Kidney (tissue), 14 donors: Measurements from ENCODE around the gene SSH3. TPM values are rescaled to one million over a fixed set of nuclear protein-coding genes. Genes with fewer than 3 reads are reported as not detected.
A peak's percentile ranks its signal among the peaks of the same experiment; 100 is the strongest.

Source experiments
- DNase-seq, 5 donors: peaks; one replicate each; pipeline ENCODE4 v3.0.0-alpha.2; 2013 to 2020
- FAIRE-seq: peaks from 2 replicates; lab custom pipeline; 2012; peaks lifted over from hg19 to GRCh38; lab: Jason Lieb, UNC
- H3K27ac ChIP-seq, 2 donors: one replicate each; pipeline ENCODE4 v1.7.0; 2013; ENCODE audit warnings: low read depth in 2 of 2, low read length in 2 of 2, inconsistent platforms in 1 of 2
- H3K27me3 ChIP-seq: one replicate; pipeline ENCODE4 v1.7.1; 2013; ENCODE audit warnings: low read length, inconsistent platforms; ENCODE audit not compliant: control insufficient read depth, insufficient read depth
- H3K36me3 ChIP-seq, 3 donors: one replicate each; pipeline versions ENCODE4 v1.7.0 to v1.7.1; 2013; ENCODE audit warnings: low read length in 3 of 3, control low read depth in 1 of 3, inconsistent platforms in 1 of 3; ENCODE audit not compliant: insufficient read depth in 3 of 3, control insufficient read depth in 2 of 3
- H3K4me1 ChIP-seq, 3 donors: one replicate each; pipeline versions ENCODE4 v1.7.0 to v1.7.1; 2013; ENCODE audit warnings: low read length in 3 of 3, inconsistent platforms in 1 of 3, low read depth in 1 of 3; ENCODE audit not compliant: control insufficient read depth in 2 of 3, insufficient read depth in 2 of 3
- H3K4me3 ChIP-seq, 3 donors: one replicate each; pipeline versions ENCODE4 v1.7.0 to v1.8.1; 2013; ENCODE audit warnings: low read length in 3 of 3, control low read depth in 1 of 3, inconsistent platforms in 1 of 3
- H3K9ac ChIP-seq, 3 donors: one replicate each; pipeline versions ENCODE4 v1.7.0 to v1.7.1; 2013; ENCODE audit warnings: low read length in 3 of 3, control low read depth in 1 of 3, inconsistent platforms in 1 of 3
- H3K9me3 ChIP-seq, 3 donors: one replicate each; pipeline versions ENCODE4 v1.7.0 to v1.7.1; 2013; ENCODE audit warnings: low read length in 3 of 3, control low read depth in 1 of 3, inconsistent platforms in 1 of 3; ENCODE audit not compliant: control insufficient read depth in 2 of 3, insufficient read depth in 1 of 3
- intact Hi-C: fragments of 100-400 bp; cut with DNase I; formaldehyde crosslinking; loops from one replicate; pipeline ENCODE4 v1.11.1; 2022
- polyA plus RNA-seq: library from polyadenylated mRNA; stranded (reverse); fragments of 350-450 nt; fragmentation: Illumina TruSeq; extraction: RNeasy Lipid Tissue Mini Kit (QIAGEN cat#74804); gene quantifications from one replicate; pipeline ENCODE4 v1.2.3, GENCODE V29; 2014; ENCODE audit warnings: low read depth, low replicate concordance; ENCODE audit not compliant: insufficient read depth
- total RNA-seq: library from RNA; stranded (reverse); fragmentation: NEBNext Ultra II Directional; extraction: Animal tissue kit (Norgen Biotek cat#: 25700); gene quantifications from one replicate; pipeline ENCODE4 v1.2.1, GENCODE V29; 2021
- TF ChIP-seq, protein P1 (sequence below): IDR thresholded peaks from 3 replicates; pipeline ENCODE4 v1.5.1; 2012; ENCODE audit warnings: mild to moderate bottlenecking, moderate library complexity, borderline replicate concordance; ENCODE audit not compliant: insufficient read depth; ENCODE audit errors: extremely low read depth
- donor health status: control.
- donor health status: control.
- donor health status: control.
- donor health status: control.
- donor health status: control.
- donor health status: DM: yes; HTN: yes; CAD: no.
- donor health status: Normal renal cell carcinoma (clear cell type).

SSH3 gene
- total and polyA plus RNA-seq, 2 donors from 2014 or later = 25.0 to 68.9 TPM

DNA sequence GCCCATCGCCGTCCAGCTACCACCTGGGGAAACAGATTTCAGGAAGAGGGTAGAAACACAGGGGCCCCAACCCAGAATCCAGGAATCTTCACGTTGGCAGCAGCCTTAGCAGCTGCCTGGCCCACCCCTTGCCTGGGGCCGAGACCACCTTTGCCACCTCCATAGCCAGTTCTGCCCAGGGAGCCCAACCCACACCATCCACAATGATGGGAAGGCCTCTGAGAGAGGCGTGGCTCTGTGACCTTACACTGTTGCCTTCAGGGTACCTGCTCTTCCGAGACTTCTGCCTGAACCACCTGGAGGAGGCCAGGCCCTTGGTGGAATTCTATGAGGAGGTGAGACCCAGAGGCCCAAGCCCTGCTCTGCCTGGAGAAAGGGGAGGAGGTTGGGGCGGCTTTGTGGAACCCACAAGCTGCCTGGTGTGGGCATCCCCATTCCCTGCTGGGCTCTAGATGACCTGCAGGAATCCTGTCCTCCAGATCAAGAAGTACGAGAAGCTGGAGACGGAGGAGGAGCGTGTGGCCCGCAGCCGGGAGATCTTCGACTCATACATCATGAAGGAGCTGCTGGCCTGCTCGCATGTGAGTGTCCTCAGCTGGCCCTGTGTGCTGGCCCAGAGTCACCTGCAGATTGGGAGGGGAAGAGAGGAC is 24.3 kb upstream of the SSH3 start:
- FAIRE-seq = no peak
- Histone ChIP-seq H3K27ac (no peak overlapping the region), H3K4me3 (no peak overlapping the region), H3K9ac (no peak overlapping the region), H3K9me3 (no peaks in the 10 kb centered on the region), H3K4me1 (peaks cover 0 to 36% (median 8%) of the 10 kb centered on the region in 3 donors), H3K27me3 (no peaks in the 10 kb centered on the region), H3K36me3 (peaks cover 0 to 42% (median 20%) of the 10 kb centered on the region in 3 donors)
- peak in 2 of 5 donors; percentile 24 to 49 for DNase-seq
- TF ChIP-seq, protein P1, sequence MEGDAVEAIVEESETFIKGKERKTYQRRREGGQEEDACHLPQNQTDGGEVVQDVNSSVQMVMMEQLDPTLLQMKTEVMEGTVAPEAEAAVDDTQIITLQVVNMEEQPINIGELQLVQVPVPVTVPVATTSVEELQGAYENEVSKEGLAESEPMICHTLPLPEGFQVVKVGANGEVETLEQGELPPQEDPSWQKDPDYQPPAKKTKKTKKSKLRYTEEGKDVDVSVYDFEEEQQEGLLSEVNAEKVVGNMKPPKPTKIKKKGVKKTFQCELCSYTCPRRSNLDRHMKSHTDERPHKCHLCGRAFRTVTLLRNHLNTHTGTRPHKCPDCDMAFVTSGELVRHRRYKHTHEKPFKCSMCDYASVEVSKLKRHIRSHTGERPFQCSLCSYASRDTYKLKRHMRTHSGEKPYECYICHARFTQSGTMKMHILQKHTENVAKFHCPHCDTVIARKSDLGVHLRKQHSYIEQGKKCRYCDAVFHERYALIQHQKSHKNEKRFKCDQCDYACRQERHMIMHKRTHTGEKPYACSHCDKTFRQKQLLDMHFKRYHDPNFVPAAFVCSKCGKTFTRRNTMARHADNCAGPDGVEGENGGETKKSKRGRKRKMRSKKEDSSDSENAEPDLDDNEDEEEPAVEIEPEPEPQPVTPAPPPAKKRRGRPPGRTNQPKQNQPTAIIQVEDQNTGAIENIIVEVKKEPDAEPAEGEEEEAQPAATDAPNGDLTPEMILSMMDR = no peak
- intact Hi-C loops = no loop called here

DNA sequence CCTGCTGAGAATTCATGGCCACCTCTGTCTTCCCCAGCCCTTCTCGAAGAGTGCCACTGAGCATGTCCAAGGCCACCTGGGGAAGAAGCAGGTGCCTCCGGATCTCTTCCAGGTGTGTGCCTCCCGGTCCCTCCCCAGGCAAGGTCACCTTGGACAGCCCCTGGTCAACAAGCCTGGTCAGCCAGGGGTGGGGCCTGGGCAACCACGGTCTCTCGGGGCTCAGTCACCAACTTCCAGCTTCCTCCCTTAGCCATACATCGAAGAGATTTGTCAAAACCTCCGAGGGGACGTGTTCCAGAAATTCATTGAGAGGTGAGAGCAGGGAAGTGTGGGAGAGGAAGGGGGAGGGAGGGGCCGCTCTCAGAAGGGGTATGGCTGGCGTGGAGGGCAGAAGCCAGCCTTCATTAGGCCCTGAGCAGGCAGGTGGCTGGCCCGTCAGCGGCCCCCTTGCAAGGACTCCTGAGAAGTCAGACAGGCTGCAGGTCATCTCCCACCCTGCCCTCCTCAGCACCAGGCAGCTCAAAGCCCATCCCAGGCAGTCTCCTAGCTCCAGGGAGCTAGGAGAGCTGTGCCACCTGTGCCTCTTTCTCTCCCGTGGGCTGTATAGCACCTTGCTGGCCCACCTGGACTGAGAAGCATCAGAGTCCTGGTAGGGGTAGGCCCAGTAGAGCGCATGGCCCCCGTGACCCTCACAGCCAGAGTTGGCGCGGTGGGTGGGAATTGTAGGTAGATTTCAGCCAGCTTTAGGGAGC is 23.6 kb upstream of the SSH3 start:
- Histone ChIP-seq H3K27me3 (no peaks in the 10 kb centered on the region), H3K36me3 (peaks cover 0 to 44% (median 23%) of the 10 kb centered on the region in 3 donors), H3K9me3 (no peaks in the 10 kb centered on the region), H3K27ac (no peak overlapping the region), H3K4me1 (peaks cover 0 to 32% (median 8%) of the 10 kb centered on the region in 3 donors), H3K4me3 (no peak overlapping the region), H3K9ac (no peak overlapping the region)
- no peak for FAIRE-seq
- TF ChIP-seq, protein P1 = no peak
- DNase-seq = peak in 2 of 5 donors; percentile 30 to 74
- intact Hi-C loops = no loop called here

DNA sequence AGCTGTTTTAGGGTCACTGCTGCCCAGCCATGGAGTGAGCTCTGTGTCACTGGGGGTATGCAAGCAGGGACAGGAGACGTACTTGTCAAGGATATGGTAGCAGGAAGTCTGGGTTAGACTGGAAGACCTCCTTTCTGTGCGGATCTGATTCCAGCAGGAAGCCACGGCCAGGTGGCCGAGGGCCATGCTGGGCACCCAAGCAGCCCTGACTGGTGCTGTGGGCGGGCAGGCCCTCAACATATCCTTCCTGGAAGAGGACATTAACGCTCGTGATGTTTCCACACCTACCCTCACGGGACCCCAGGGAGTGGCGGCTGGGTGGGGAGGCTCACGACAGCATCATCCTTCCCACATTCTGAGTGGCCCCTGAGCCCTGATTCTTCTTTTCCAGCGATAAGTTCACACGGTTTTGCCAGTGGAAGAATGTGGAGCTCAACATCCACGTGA is 23.0 kb upstream of the SSH3 start:
- Histone ChIP-seq H3K36me3 (peaks cover 0 to 44% (median 23%) of the 10 kb centered on the region in 3 donors), H3K4me1 (peaks cover 0 to 30% (median 8%) of the 10 kb centered on the region in 3 donors), H3K9me3 (no peaks in the 10 kb centered on the region), H3K4me3 (no peak overlapping the region), H3K27ac (no peak overlapping the region), H3K27me3 (no peaks in the 10 kb centered on the region), H3K9ac (no peak overlapping the region)
- intact Hi-C loops = no loop called here
- TF ChIP-seq, protein P1 = no peak
- FAIRE-seq = no peak
- peak in 1 of 5 donors; percentile 26 for DNase-seq
